ENCODE data around the gene MTRFR.

MTRFR gene

GRCh38 chr12:123271001-123271668 is 37.9 kb downstream of the MTRFR start:
- peak; percentile 14 for DNase-seq

- DNase-seq, result no peak
These were observed 39.9 kb downstream of the MTRFR start for GRCh38 chr12:123273166-123273565.

DNA sequence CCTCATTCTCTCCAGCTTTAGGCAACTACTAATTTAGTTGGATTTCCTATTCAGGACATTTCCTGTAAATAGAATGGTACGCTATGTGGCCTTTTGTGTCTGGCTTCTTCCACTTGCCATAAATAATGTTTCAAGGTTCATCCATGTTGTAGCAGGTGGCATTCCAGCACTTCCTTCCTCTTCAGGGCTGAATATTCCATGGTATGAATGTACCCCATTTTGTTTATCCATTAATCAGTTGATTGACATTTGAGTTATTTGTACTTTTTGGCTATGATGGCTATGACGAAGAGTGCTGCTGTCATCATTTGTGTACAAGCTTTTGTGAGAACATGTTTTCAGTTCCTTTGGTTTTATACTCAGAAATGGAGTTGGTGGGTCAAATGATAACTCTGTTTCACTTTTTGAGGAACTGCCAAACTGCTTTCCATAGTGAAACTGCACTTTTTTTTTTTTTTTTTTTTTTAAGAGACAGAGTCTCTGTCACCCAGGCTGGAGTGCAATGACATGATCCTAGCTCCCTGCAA is 44.9 kb downstream of the MTRFR start:
- DNase-seq, result no peak

GRCh38 chr12:123280971-123281370 is 47.7 kb downstream of the MTRFR start:
- DNase-seq, result no peak

- no peak for DNase-seq
These were observed 48.9 kb downstream of the MTRFR start for GRCh38 chr12:123282111-123282510.

DNA sequence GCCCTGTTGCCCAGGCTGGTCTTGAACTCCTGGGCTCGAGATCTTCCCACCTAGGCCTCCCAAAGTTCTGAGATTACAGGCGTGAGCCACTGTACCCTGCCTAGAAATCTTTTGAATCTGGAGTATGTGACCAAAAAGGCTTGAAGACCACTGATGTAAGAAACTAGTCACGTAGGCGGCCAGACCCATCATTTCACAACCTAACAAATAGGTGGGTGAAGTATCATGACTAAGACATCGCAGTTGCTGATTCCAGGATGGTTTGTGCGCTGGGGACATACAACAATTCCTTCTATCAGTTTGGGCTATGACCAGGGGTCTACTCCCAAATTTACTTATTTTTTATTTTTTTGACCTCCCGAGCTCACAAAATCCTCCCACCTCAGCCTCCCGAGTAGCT is 50.2 kb downstream of the MTRFR start:
- DNase-seq, result no peak

- DNase-seq, result no peak
These were observed 51.4 kb downstream of the MTRFR start for GRCh38 chr12:123284669-123285068.

- DNase-seq, result no peak
These were observed 53.6 kb downstream of the MTRFR start for GRCh38 chr12:123286652-123287373.

DNA sequence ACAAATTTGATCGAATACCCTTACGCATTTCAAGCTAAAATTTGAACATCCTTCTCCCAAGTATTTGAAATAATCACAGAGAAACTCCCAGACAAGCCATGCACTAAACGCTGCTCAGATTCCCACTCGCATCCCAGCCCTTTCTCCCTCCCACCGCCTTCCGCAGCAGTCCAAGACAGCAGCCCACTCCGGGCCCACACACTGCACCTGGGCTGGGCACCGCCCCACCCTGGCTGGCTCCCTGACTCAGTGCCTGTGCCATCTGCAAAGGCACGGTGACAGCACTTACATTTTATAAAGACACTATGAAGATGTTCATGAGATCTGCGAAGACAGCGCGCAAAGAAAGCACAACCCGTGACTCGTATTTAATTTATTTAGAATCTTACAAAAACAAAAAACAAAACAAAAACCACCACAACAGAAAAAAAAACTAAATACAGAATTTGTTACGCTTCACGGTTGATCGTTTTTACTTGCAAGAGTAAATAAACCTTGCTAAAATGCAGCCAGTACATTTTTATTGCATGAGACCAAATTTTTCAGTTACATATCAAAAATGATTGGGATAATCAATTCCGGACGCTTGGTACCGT is 55.6 kb downstream of the MTRFR start:
- no peak for DNase-seq

DNA sequence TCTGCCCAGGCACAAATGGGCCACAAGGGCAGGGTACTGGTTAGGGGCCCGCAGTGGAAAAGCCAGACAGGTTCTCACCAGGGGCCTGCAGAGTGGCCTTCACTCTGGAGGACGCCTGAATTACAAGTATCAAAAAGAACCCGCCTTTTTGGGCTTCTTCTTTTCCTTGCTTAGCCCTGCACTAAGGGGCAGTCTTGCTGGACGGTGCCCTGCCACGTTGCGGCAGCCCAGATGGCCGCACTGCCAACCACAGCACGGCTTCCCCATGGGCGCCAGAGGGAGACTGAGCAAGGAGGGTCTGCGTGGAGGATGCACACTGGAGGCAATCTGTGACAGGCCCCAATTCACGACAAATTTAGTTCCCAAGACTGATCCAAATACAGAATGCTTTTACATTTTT is 56.7 kb downstream of the MTRFR start:
- no peak for DNase-seq

DNA sequence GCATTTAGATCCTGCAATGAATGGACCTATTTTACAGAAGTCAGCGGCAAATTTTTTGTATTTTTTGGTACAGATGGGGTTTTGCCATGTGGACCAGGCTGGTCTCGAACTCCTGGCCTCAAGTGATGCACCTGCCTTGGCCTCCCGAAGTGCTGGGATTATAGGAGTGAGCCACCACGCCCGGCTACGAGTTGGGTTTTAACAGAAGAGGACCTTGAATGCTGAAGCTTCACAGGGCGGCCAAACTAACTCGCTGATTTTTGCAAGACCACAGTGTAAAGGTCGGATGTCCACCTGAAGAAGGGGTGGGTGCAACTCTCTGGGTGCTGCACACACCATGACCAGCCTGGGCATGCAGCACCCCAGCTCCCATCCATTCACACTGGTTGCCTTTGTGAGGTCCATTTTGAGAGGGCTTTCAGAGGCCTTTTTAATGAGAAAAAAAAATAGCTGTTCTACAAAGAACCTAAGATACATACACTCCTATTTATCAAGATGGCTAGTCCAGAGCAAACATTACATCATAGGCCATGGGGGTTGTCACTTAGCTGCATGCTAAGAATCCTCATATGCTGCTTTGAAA is 60.0 kb downstream of the MTRFR start:
- no peak for DNase-seq

DNA sequence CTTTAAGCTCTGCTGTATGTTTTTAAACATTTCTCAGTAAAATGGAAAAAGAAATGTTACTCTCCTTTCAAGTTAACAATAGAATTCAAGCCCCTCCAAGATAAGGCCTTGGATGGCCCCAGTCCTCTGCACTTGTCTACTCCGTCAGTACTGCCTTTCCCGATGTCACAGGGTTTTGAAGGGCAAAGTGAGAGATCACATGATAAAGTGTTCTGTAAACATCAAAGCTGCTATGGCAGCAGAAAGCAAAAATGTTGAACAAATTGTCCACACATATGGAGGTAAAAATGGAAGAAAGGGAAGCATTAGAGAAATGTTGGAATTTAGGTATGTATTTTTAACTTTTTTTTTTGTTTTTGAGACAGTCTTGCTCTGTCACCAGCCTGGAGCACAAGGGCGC is 71.9 kb downstream of the MTRFR start:
- DNase-seq, result no peak

DNA sequence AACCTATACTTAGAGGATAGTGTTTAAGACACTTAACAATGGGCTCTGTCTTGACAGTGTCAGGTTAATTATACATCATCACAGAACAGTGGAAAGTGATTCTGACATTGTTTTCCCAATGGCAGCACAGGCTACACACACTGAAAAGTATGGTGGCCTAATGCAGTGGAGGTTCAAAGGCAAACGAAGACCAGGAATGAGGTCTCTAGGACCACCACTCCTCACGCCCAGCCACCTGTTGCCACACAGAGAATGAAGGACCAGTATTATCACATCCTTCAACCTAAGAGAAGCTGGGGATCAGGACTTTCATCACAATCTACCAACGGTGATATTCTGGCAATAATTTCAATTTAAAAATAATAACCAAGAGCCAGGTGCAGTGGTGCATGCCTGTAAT is 73.0 kb downstream of the MTRFR start:
- DNase-seq, result no peak
